OCI-LY3 (cell line): Measurements from ENCODE around the gene MAPK9.

ENCODE experiments used
- H2AFZ ChIP-seq: fragments of 200-600, 300-600 bp; shearing (Covaris generic); 2 replicates; pipeline ENCODE4 v1.6.0; 2014; ENCODE audit warnings: antibody characterized with exemption, low read depth, low read length
- H3K27ac ChIP-seq: fragments of 200-600, 300-600 bp; sonication (generic); 2 replicates; pipeline ENCODE4 v1.5.1; 2014; ENCODE audit warnings: mild to moderate bottlenecking, low read length, moderate library complexity, mixed read lengths
- H3K27me3 ChIP-seq: fragments of 200-600, 300-600 bp; sonication (generic); 2 replicates; pipeline ENCODE4 v1.6.1; 2014; ENCODE audit warnings: low read depth, low read length, mixed read lengths
- H3K36me3 ChIP-seq: fragments of 200-600, 300-600 bp; sonication (generic); replicated peaks from 2 replicates; pipeline ENCODE3; 2014; ENCODE audit warnings: low read depth, low read length, mixed read lengths
- H3K4me1 ChIP-seq: fragments of 300-600, 200-600 bp; sonication (generic); 2 replicates; pipeline ENCODE4 v1.6.1; 2014; ENCODE audit warnings: low read length, mixed read lengths
- H3K4me2 ChIP-seq: fragments of 200-600, 300-600 bp; sonication (generic); 2 replicates; pipeline ENCODE4 v1.6.1; 2014; ENCODE audit warnings: low read length, mixed read lengths
- H3K4me3 ChIP-seq: fragments of 300-600, 200-600 bp; sonication (generic); 2 replicates; pipeline ENCODE4 v1.5.1; 2014; ENCODE audit warnings: antibody characterized with exemption, mild to moderate bottlenecking, low read length, moderate library complexity
- H3K79me2 ChIP-seq: fragments of 300-600, 200-600 bp; shearing (Covaris generic); 2 replicates; pipeline ENCODE4 v1.6.1; 2014; ENCODE audit warnings: mild to moderate bottlenecking, low read length, mixed read lengths
- H3K9ac ChIP-seq: fragments of 300-600, 200-600 bp; shearing (Covaris generic); 2 replicates; pipeline ENCODE4 v1.6.0; 2014; ENCODE audit warnings: mild to moderate bottlenecking, low read length, moderate library complexity
- H3K9me3 ChIP-seq: fragments of 200-600, 300-600 bp; shearing (Covaris generic); 2 replicates; pipeline ENCODE4 v1.6.1; 2014; ENCODE audit warnings: low read length, mixed read lengths; ENCODE audit not compliant: insufficient read depth
- H4K20me1 ChIP-seq: fragments of 200-600, 300-600 bp; sonication (generic); 2 replicates; pipeline ENCODE4 v1.6.1; 2016; ENCODE audit warnings: low read length, mixed read lengths; ENCODE audit not compliant: insufficient read depth
- CTCF ChIP-seq: fragments of 200-600, 300-600 bp; sonication (generic); IDR thresholded peaks from 2 replicates; pipeline ENCODE4 v1.5.1; 2014; ENCODE audit warnings: antibody characterized with exemption, low read length, low read depth
- EZH2phosphoT487 ChIP-seq: fragments of 200-600 bp; shearing (Covaris generic); IDR thresholded peaks from 2 replicates; pipeline ENCODE4 v1.6.1; 2018; ENCODE audit warnings: antibody characterized with exemption, mixed run types, low read depth

Gene MAPK9

GRCh38 chr5:180297587-180298282, 5.9 kb upstream of the MAPK9 start:
- Histone ChIP-seq H3K4me2 (no peak overlapping the region), H3K27me3 (peaks cover 13% of the 10 kb centered on the region), H3K4me1 (peaks cover 5% of the 10 kb centered on the region), H3K9me3 (no peaks in the 10 kb centered on the region), H3K9ac (no peak overlapping the region), H2AFZ (no peak overlapping the region), H3K4me3 (no peak overlapping the region), H3K36me3 (peaks cover 5% of the 10 kb centered on the region), H3K27ac (no peak overlapping the region), H3K79me2 (no peaks in the 10 kb centered on the region), H4K20me1 (peaks cover 3% of the 10 kb centered on the region; the same call in 1 of the 2 replicates)
- TF ChIP-seq CTCF (no peak), EZH2phosphoT487 (no peak)

DNA sequence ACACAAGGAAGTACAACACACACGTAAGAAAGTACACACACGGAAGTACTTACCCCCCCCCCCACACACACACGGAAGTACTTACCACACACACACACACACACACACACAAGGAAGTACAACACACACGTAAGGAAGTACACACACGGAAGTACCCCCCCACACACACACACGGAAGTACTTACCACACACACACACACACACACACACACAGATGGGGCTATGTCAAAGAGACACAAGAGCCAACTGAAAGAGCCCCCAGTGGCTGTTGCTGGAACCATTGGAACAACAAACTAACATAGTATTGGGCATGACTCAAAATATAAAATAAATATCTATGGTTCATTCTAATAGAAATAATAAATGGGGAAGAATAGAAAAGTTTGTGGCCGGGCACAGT, 4.9 kb upstream of the MAPK9 start:
- H3K4me1 ChIP-seq = peaks cover 5% of the 10 kb centered on the region
- H3K4me3 ChIP-seq = no peak overlapping the region
- H2AFZ ChIP-seq = no peak overlapping the region
- no peak overlapping the region for H3K27ac ChIP-seq
- peaks cover 5% of the 10 kb centered on the region for H3K36me3 ChIP-seq
- no peak overlapping the region for H3K4me2 ChIP-seq
- TF ChIP-seq EZH2phosphoT487 = no peak
- H3K79me2 ChIP-seq = peaks cover 7% of the 10 kb centered on the region; the same call in 1 of the 2 replicates
- H3K27me3 ChIP-seq = peaks cover 13% of the 10 kb centered on the region
- no peak overlapping the region for H3K9ac ChIP-seq
- no peaks in the 10 kb centered on the region for H3K9me3 ChIP-seq
- peaks cover 3% of the 10 kb centered on the region; the same call in 1 of the 2 replicates for H4K20me1 ChIP-seq

DNA sequence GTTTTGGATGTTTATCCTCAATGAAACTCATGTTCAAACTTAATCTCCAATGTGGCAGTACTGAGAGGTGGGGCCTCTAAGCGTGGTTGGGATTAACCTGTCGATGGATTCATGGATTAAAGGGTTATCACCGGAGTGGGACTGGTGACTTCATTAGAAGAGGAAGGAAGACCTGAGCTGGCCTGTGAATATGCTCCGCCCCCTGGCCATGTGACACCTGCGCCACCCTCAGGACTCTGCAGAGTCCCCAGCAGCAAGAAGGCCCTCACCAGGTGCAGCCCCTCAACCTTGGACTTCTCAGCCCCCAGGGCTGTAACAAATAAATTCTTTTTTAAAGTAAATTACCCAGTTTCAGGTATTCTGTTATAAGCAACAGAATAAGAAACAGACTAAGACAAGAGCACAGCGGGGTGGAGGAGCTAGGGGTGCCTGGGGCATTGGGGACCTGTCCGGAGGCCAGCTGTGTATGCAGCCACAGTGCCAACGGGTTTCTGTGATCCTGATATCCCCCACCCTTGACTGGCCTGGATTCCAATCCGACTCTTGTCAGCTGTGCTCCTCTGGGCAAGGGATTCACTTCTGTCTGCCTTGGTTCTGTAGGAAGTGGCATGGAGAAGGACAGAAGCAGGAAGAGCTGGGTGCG, 3.2 kb upstream of the MAPK9 start:
- Histone ChIP-seq H3K4me3 (no peak overlapping the region), H3K36me3 (peaks cover 5% of the 10 kb centered on the region), H3K27me3 (no peaks in the 10 kb centered on the region), H3K27ac (no peak overlapping the region), H3K9me3 (no peaks in the 10 kb centered on the region), H3K4me2 (no peak overlapping the region), H3K9ac (no peak overlapping the region), H4K20me1 (peaks cover 13% of the 10 kb centered on the region), H3K4me1 (peaks cover 13% of the 10 kb centered on the region), H3K79me2 (peaks cover 20% of the 10 kb centered on the region), H2AFZ (no peak overlapping the region)
- no peak for TF ChIP-seq EZH2phosphoT487
- TF ChIP-seq CTCF = no peak

DNA sequence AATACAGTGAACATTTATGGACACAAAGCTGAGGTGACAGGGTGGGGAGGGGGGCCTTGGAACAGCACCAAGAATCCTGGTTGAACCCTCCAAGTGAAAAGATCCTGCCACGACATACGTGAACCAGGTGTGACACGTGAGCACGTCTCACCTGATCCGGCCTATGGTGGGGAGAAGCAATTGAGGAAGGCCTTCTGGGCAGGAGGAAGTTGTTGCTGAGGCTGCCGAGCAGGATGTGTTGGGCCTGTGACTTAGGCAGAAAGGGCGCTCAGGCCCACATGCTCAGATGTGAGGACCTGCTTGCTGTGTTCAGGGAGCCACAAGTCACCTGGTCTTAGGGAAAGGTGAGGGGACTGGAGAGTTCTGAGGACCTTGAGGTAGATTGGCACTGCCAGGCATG, 2.5 kb upstream of the MAPK9 start:
- Histone ChIP-seq H4K20me1 (peaks cover 15% of the 10 kb centered on the region), H3K27me3 (no peaks in the 10 kb centered on the region), H3K4me2 (no peak overlapping the region), H3K4me3 (no peak overlapping the region), H3K9me3 (no peaks in the 10 kb centered on the region), H2AFZ (no peak overlapping the region), H3K79me2 (peaks cover 27% of the 10 kb centered on the region), H3K27ac (no peak overlapping the region), H3K9ac (no peak overlapping the region), H3K36me3 (peaks cover 5% of the 10 kb centered on the region), H3K4me1 (peaks cover 13% of the 10 kb centered on the region)
- no peak for TF ChIP-seq EZH2phosphoT487
- TF ChIP-seq CTCF = no peak
